Endothelial cell of umbilical vein (primary cell): Measurements from ENCODE around the gene STARD9. TPM values are rescaled to one million over a fixed set of nuclear protein-coding genes. Genes with fewer than 3 reads are reported as not detected.

Experiments
- BruUV-seq: library from RNA; stranded (reverse); fragments of 400-500 nt; replicated peaks from 2 replicates; lab custom pipeline; 2021; lab: Mats Ljungman, UMichigan
- CTCF ChIA-PET: fragments of 300-600, 350-600 bp; sonication (Branson Sonifier 250); formaldehyde crosslinking; loops from one replicate; lab custom pipeline; 2021; ENCODE audit warnings: antibody characterized with exemption, inconsistent platforms; lab: Charles Lee
- POLR2A ChIA-PET: fragments of 300-600, 350-600 bp; sonication (Branson Sonifier 250); formaldehyde crosslinking; loops from one replicate; lab custom pipeline; 2021; ENCODE audit warnings: antibody characterized with exemption, inconsistent platforms; lab: Charles Lee
- DNase-seq: peaks from one replicate; pipeline ENCODE4 v3.0.0-alpha.2; 2011; ENCODE audit warnings: low read depth, low spot score
- FAIRE-seq: peaks from 2 replicates; lab custom pipeline; 2011; peaks lifted over from hg19 to GRCh38; lab: Jason Lieb, UNC
- H2AFZ ChIP-seq: 2 replicates; pipeline ENCODE4 v1.6.0; 2012; ENCODE audit warnings: low read depth, low read length, control low read depth, inconsistent platforms
- H3K27ac ChIP-seq: 2 replicates; pipeline ENCODE4 v1.5.1; 2011; ENCODE audit warnings: low read depth, mild to moderate bottlenecking, control low read depth, low read length, moderate library complexity; ENCODE audit not compliant: insufficient read depth
- H3K27me3 ChIP-seq, 2 experiments: 2 replicates each; pipeline versions ENCODE4 v1.6.0 to v1.6.1; 2011; ENCODE audit warnings: low read length in 2 of 2, mixed read lengths in 1 of 2; ENCODE audit not compliant: control insufficient read depth in 2 of 2, insufficient read depth in 2 of 2
- H3K36me3 ChIP-seq, 2 experiments: 2 replicates in 1 of 2; 3 replicates in 1 of 2; pipeline ENCODE4 v1.5.1; 2011; ENCODE audit warnings: low read length in 2 of 2, mild to moderate bottlenecking in 1 of 2, moderate library complexity in 1 of 2; ENCODE audit not compliant: control insufficient read depth in 2 of 2, insufficient read depth in 2 of 2; ENCODE audit errors: extremely low read depth in 1 of 2
- H3K4me1 ChIP-seq: 3 replicates; pipeline ENCODE4 v1.5.1; 2011; ENCODE audit warnings: mild to moderate bottlenecking, low read length; ENCODE audit not compliant: control insufficient read depth, insufficient read depth; ENCODE audit errors: extremely low read depth
- H3K4me2 ChIP-seq: 2 replicates; pipeline ENCODE4 v1.6.1; 2011; ENCODE audit warnings: low read length, control low read depth, mixed read lengths; ENCODE audit not compliant: insufficient read depth
- H3K4me3 ChIP-seq, 3 experiments: fragments of 200-600 bp in 1 of 3; sonication (generic), shearing (Covaris generic) in 1 of 3; replicated peaks in 1 of 3; 2 replicates each; pipeline ENCODE4 v1.5.1; 2011 to 2016; ENCODE audit warnings: control low read depth in 3 of 3, low read length in 3 of 3, mild to moderate bottlenecking in 2 of 3, inconsistent platforms in 1 of 3, low read depth in 1 of 3, moderate library complexity in 1 of 3; ENCODE audit not compliant: insufficient read depth in 1 of 3
- H3K79me2 ChIP-seq: 2 replicates; pipeline ENCODE4 v1.6.0; 2012; ENCODE audit warnings: low read length, inconsistent platforms; ENCODE audit not compliant: control insufficient read depth, insufficient read depth
- H3K9ac ChIP-seq: replicated peaks from 2 replicates; pipeline ENCODE3; 2011; ENCODE audit warnings: low read length, control low read depth; ENCODE audit not compliant: insufficient read depth; ENCODE audit errors: extremely low read depth
- H3K9me1 ChIP-seq: replicated peaks from 3 replicates; pipeline ENCODE4 v1.6.0; 2011; ENCODE audit warnings: mild to moderate bottlenecking, low read length; ENCODE audit not compliant: control insufficient read depth, insufficient read depth; ENCODE audit errors: extremely low read depth
- H3K9me3 ChIP-seq: replicated peaks from 2 replicates; pipeline ENCODE4 v1.5.1; 2012; ENCODE audit warnings: low read length, inconsistent platforms; ENCODE audit not compliant: control insufficient read depth, insufficient read depth
- H4K20me1 ChIP-seq: replicated peaks from 2 replicates; pipeline ENCODE3; 2011; ENCODE audit warnings: mild to moderate bottlenecking, low read length; ENCODE audit not compliant: control insufficient read depth, insufficient read depth; ENCODE audit errors: extremely low read depth
- EZH2 ChIP-seq: IDR thresholded peaks from 2 replicates; pipeline ENCODE4 v1.6.1; 2012; ENCODE audit warnings: borderline replicate concordance, low read depth, mild to moderate bottlenecking, moderate library complexity, low read length, inconsistent platforms; ENCODE audit not compliant: severe bottlenecking
- FOS ChIP-seq: IDR thresholded peaks from 2 replicates; pipeline ENCODE4 v1.6.1; 2011; ENCODE audit warnings: mild to moderate bottlenecking, low read length, moderate library complexity, borderline replicate concordance; ENCODE audit not compliant: insufficient read depth
- GATA2 ChIP-seq: IDR thresholded peaks from 2 replicates; pipeline ENCODE4 v1.7.0; 2011; ENCODE audit warnings: low read depth, mild to moderate bottlenecking, moderate library complexity, mixed read lengths, low read length; ENCODE audit not compliant: insufficient read length, insufficient read depth
- JUN ChIP-seq: IDR thresholded peaks from 2 replicates; pipeline ENCODE4 v1.6.1; 2011; ENCODE audit warnings: borderline replicate concordance, low read depth; ENCODE audit not compliant: insufficient read length, insufficient read depth
- MYC ChIP-seq: IDR thresholded peaks from one replicate; pipeline ENCODE4 v1.6.1; 2011; ENCODE audit warnings: mild to moderate bottlenecking, low read depth, low read length
- POLR2A ChIP-seq: IDR thresholded peaks from 2 replicates; pipeline ENCODE4 v1.6.1; 2012; ENCODE audit warnings: low read depth, mild to moderate bottlenecking, control low read depth, low read length
- POLR2AphosphoS5 ChIP-seq: IDR thresholded peaks from 2 replicates; pipeline ENCODE4 v1.6.1; 2012; ENCODE audit warnings: low read depth, mild to moderate bottlenecking, control low read depth, low read length, moderate library complexity; ENCODE audit not compliant: insufficient read depth
- dilution Hi-C: fragments of 300-500 bp; cut with MboI; formaldehyde crosslinking; loops from one replicate; pipeline ENCODE4 v1.15.0; 2019; ENCODE audit warnings: low sequenced_read_pairs; ENCODE audit not compliant: extremely low pct_ligation_motif_present
- intact Hi-C: fragments of 100-400 bp; cut with micrococcal nuclease; formaldehyde crosslinking; loops from one replicate; pipeline ENCODE4 v1.10.0; 2022
- polyA plus RNA-seq, 4 experiments: library from polyadenylated mRNA; depleted of rRNA in 3 of 4; stranded (reverse) in 3 of 4; unstranded in 1 of 4; fragments of >200 nt; gene quantifications; 2 replicates each; pipeline versions ENCODE4 v1.2.1 to v1.2.3, GENCODE V29; 2011 to 2012; ENCODE audit warnings: missing spikeins in 1 of 4
- total RNA-seq: library from RNA; stranded (reverse); gene quantifications from 2 replicates; pipeline ENCODE4 v1.2.3, GENCODE V29; 2021
- TF ChIP-seq, protein P1 (sequence below), 2 donors: IDR thresholded peaks; 1 replicate in 1 of 2; 2 replicates in 1 of 2; pipeline ENCODE4 v1.5.1; 2011; ENCODE audit warnings: low read length in 2 of 2, mild to moderate bottlenecking in 2 of 2, moderate library complexity in 2 of 2, control low read depth in 1 of 2, inconsistent platforms in 1 of 2, low read depth in 1 of 2; ENCODE audit not compliant: insufficient read depth in 1 of 2; ENCODE audit errors: extremely low read depth in 1 of 2
- TF ChIP-seq, protein P2 (sequence below): IDR thresholded peaks from 2 replicates; pipeline ENCODE4 v1.6.1; 2011; ENCODE audit not compliant: insufficient read depth, insufficient read length

STARD9 gene
- total and polyA plus RNA-seq, 2 donors (not counting 3 experiments of a cell fraction or from before 2014, with no cell fraction given) = 4.6 to 17.5 TPM

DNA sequence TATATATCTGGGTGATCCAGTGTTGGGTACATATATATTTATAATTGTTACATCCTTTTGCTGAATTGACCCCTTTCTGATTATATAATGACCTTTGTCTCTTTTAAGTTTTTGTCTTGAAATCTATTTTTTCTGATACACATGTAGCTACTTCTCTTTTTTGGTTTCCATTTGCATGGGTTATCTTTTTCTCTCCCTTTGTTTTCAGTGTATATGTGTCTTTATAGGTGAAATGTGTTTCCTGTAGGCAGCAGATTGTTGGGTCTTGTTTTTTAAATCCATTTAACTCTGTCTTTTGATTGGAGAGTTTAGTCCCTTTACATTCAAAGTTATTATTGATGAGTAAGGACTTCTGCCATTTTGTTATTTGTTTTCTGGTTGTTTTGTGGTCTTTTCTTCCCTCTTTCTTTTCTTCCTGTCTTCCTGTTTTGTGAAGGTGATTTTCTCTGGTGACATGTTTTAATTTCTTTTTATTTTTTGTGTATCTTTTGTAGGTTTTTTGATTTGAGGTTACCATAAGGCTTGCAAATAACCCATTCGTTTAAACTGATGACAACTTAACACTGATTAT lies 56.8 kb downstream of the STARD9 start:
- ChIA-PET POLR2A (no interaction called here), CTCF (interaction anchor here (1.3 to 1.4 kb wide), 2 partner anchors 8 to 16 kb away, joined by 4 read pairs; no protein-coding TSS in a partner anchor)
- FAIRE-seq (no peak), DNase-seq (no peak)
- no TSS peak for BruUV-seq
- Histone ChIP-seq H3K9me3 (no peaks in the 10 kb centered on the region), H3K4me1 (no peaks in the 10 kb centered on the region), H3K4me2 (no peak overlapping the region), H2AFZ (no peak overlapping the region), H3K27me3 (no peaks in the 10 kb centered on the region), H4K20me1 (no peaks in the 10 kb centered on the region), H3K9ac (no peak overlapping the region), H3K79me2 (no peaks in the 10 kb centered on the region), H3K4me3 (no peak overlapping the region), H3K27ac (no peak overlapping the region), H3K36me3 (no peaks in the 10 kb centered on the region), H3K9me1 (no peaks in the 10 kb centered on the region)
- intact Hi-C loops = no loop called here
- TF ChIP-seq FOS = no peak
- no peak for TF ChIP-seq POLR2AphosphoS5
- TF ChIP-seq GATA2 = no peak
- no peak for TF ChIP-seq JUN
- TF ChIP-seq, protein P1, sequence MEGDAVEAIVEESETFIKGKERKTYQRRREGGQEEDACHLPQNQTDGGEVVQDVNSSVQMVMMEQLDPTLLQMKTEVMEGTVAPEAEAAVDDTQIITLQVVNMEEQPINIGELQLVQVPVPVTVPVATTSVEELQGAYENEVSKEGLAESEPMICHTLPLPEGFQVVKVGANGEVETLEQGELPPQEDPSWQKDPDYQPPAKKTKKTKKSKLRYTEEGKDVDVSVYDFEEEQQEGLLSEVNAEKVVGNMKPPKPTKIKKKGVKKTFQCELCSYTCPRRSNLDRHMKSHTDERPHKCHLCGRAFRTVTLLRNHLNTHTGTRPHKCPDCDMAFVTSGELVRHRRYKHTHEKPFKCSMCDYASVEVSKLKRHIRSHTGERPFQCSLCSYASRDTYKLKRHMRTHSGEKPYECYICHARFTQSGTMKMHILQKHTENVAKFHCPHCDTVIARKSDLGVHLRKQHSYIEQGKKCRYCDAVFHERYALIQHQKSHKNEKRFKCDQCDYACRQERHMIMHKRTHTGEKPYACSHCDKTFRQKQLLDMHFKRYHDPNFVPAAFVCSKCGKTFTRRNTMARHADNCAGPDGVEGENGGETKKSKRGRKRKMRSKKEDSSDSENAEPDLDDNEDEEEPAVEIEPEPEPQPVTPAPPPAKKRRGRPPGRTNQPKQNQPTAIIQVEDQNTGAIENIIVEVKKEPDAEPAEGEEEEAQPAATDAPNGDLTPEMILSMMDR (IDR thresholded peaks at IDR 0.05; ENCODE audit: extremely low read depth in 1 of 2, insufficient read depth in 1 of 2, low read depth in 1 of 2, low read length in 2 of 2) = no peak
- TF ChIP-seq, protein P2, sequence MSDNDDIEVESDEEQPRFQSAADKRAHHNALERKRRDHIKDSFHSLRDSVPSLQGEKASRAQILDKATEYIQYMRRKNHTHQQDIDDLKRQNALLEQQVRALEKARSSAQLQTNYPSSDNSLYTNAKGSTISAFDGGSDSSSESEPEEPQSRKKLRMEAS = no peak
- TF ChIP-seq POLR2A = no peak
- TF ChIP-seq EZH2 = no peak
- TF ChIP-seq MYC = no peak
- dilution Hi-C loops = no loop called here
